ENCODE measurements around the gene DDN. TPM values are rescaled to one million over a fixed set of nuclear protein-coding genes. Genes with fewer than 3 reads are reported as not detected.

The DDN gene
- polyA plus RNA-seq, 1 experiment, result 0.07 TPM

- ChIA-PET POLR2A (no interaction called here), CTCF (interaction anchor here (0.8 to 1.6 kb wide), 3 partner anchors 10 to 52 kb away, joined by 3 to 8 read pairs (median 3); no protein-coding TSS in a partner anchor)
- Histone ChIP-seq H3K27me3 (ENCODE audit: control insufficient read depth, insufficient read depth, low read length) (no peaks in the 10 kb centered on the region), H3K4me3 (ENCODE audit: low read depth, low read length) (no peak overlapping the region), H3K36me3 (ENCODE audit: control insufficient read depth, insufficient read depth, low read length) (peaks cover 72% of the 10 kb centered on the region)
- DNase-seq (ENCODE audit: low read depth), result no peak
- TF ChIP-seq CTCF (IDR thresholded peaks at IDR 0.05; ENCODE audit: insufficient read depth, low read depth, low read length), result no peak
Measured at GRCh38 chr12:49039421-49040363, 40.5 kb upstream of the DDN start.

- CTCF ChIA-PET, result interaction anchor here (1.0 to 1.6 kb wide), 4 partner anchors 9 to 79 kb away, joined by 3 to 8 read pairs (median 4); no protein-coding TSS in a partner anchor
- Histone ChIP-seq H3K36me3 (ENCODE audit: control insufficient read depth, insufficient read depth, low read length) (peaks cover 73% of the 10 kb centered on the region), H3K4me3 (ENCODE audit: low read depth, low read length) (no peak overlapping the region), H3K27me3 (ENCODE audit: control insufficient read depth, insufficient read depth, low read length) (no peaks in the 10 kb centered on the region)
- TF ChIP-seq CTCF (IDR thresholded peaks at IDR 0.05; ENCODE audit: insufficient read depth, low read depth, low read length), result no peak
- no peak for DNase-seq (ENCODE audit: low read depth)
- POLR2A ChIA-PET, result interaction anchor here (0.5 to 0.7 kb wide), 2 partner anchors 20 to 92 kb away, joined by 3 read pairs; no protein-coding TSS in a partner anchor
Measured at GRCh38 chr12:49038291-49038955, 39.2 kb upstream of the DDN start.

- Histone ChIP-seq H3K36me3 (ENCODE audit: control insufficient read depth, insufficient read depth, low read length) (peaks cover 74% of the 10 kb centered on the region), H3K27me3 (ENCODE audit: control insufficient read depth, insufficient read depth, low read length) (no peaks in the 10 kb centered on the region), H3K4me3 (ENCODE audit: low read depth, low read length) (no peak overlapping the region)
- no peak for TF ChIP-seq CTCF (IDR thresholded peaks at IDR 0.05; ENCODE audit: insufficient read depth, low read depth, low read length)
- POLR2A ChIA-PET, result interaction anchor here (0.5 kb wide), 1 partner anchor 20 kb away, joined by 3 read pairs; no protein-coding TSS in a partner anchor
- CTCF ChIA-PET, result interaction anchor here (1.0 to 1.9 kb wide), 4 partner anchors 10 to 79 kb away, joined by 4 to 8 read pairs (median 6); no protein-coding TSS in a partner anchor
- DNase-seq (ENCODE audit: low read depth), result no peak
Measured at GRCh38 chr12:49037947-49038237, 38.7 kb upstream of the DDN start.

GRCh38 chr12:49037111-49037946 lies 38.2 kb upstream of the DDN start:
- DNase-seq (ENCODE audit: low read depth), result no peak
- Histone ChIP-seq H3K36me3 (ENCODE audit: control insufficient read depth, insufficient read depth, low read length) (peaks cover 76% of the 10 kb centered on the region), H3K4me3 (ENCODE audit: low read depth, low read length) (no peak overlapping the region), H3K27me3 (ENCODE audit: control insufficient read depth, insufficient read depth, low read length) (no peaks in the 10 kb centered on the region)
- ChIA-PET POLR2A (interaction anchor here (0.5 kb wide), 1 partner anchor 19 kb away, joined by 3 read pairs; no protein-coding TSS in a partner anchor), CTCF (interaction anchor here (0.8 to 6.6 kb wide), 8 partner anchors 8 to 92 kb away, joined by 3 to 33 read pairs (median 4); partner anchors contain the start of gene PRKAG1)
- no peak for TF ChIP-seq CTCF (IDR thresholded peaks at IDR 0.05; ENCODE audit: insufficient read depth, low read depth, low read length)
